SK-N-SH treated with all-trans-retinoic acid at 6 μM for 48 hours (cell line): ENCODE measurements around the gene CASZ1.

Source experiments
- RARB ChIP-seq: fragments of 250-450 bp; sonication (Bioruptor Pico); IDR thresholded peaks from 2 replicates; pipeline ENCODE4 v1.8.0; 2021; ENCODE audit warnings: mild to moderate bottlenecking, moderate library complexity
- ZFP30 ChIP-seq: fragments of 450-650 bp; formaldehyde crosslinking; IDR thresholded peaks from 2 replicates; pipeline ENCODE4 v1.5.0; 2022; ENCODE audit warnings: mild to moderate bottlenecking, moderate library complexity

- TF ChIP-seq RARB (CRISPR knock-in tag), result no peak
- TF ChIP-seq ZFP30, result no peak
Observed at GRCh38 chr1:10776190-10776905, 20.1 kb downstream of the CASZ1 start.
